WTC11 (cell line): ENCODE data around the gene LILRB3. TPM values are rescaled to one million over a fixed set of nuclear protein-coding genes. Genes with fewer than 3 reads are reported as not detected.

Experiments
- ATAC-seq: fragments of 200-7000 bp; cut with Tn5 transposase; 2 replicates; pipeline ENCODE4 v1.10.0; 2021; ENCODE audit warnings: mild to moderate bottlenecking, moderate library complexity
- CTCF ChIA-PET: fragments of 300-600 bp; sonication (Branson Sonifier 250); formaldehyde crosslinking; loops from one replicate; lab custom pipeline; 2021; ENCODE audit warnings: antibody characterized with exemption; lab: Charles Lee
- POLR2A ChIA-PET: fragments of 350-600 bp; sonication (Branson Sonifier 250); formaldehyde crosslinking; loops from one replicate; lab custom pipeline; 2021; ENCODE audit warnings: antibody characterized with exemption; lab: Charles Lee
- DNase-seq: peaks from one replicate; pipeline ENCODE4 v3.0.0; 2021; ENCODE audit warnings: low spot score
- H3K27ac Mint-ChIP-seq: 2 replicates; pipeline ENCODE4 v1.8.0; 2021; ENCODE audit warnings: mixed read lengths
- H3K27me3 Mint-ChIP-seq: 2 replicates; pipeline ENCODE4 v1.8.0; 2021; ENCODE audit warnings: low read depth, mild to moderate bottlenecking, moderate library complexity, mixed read lengths
- H3K36me3 Mint-ChIP-seq: 2 replicates; pipeline ENCODE4 v1.8.0; 2021; ENCODE audit warnings: mixed read lengths
- H3K4me1 Mint-ChIP-seq: 2 replicates; pipeline ENCODE4 v1.8.0; 2022; ENCODE audit warnings: mixed read lengths
- H3K4me3 Mint-ChIP-seq: 2 replicates; pipeline ENCODE4 v1.8.0; 2021; ENCODE audit warnings: mild to moderate bottlenecking, moderate library complexity, mixed read lengths
- H3K9me3 Mint-ChIP-seq: 2 replicates; pipeline ENCODE4 v1.8.0; 2021; ENCODE audit warnings: mixed read lengths
- CBFB ChIP-seq: sonication (generic); formaldehyde crosslinking; IDR thresholded peaks from 2 replicates; pipeline ENCODE4 v1.8.1; 2022; ENCODE audit warnings: mild to moderate bottlenecking, low read depth, missing genetic modification reagents
- FOXK1 ChIP-seq: sonication (generic); formaldehyde crosslinking; IDR thresholded peaks from 2 replicates; pipeline ENCODE4 v1.8.0; 2022; ENCODE audit warnings: mild to moderate bottlenecking, moderate library complexity, missing genetic modification reagents
- FOXP1 ChIP-seq: sonication (generic); formaldehyde crosslinking; IDR thresholded peaks from 2 replicates; pipeline ENCODE4 v1.8.0; 2022; ENCODE audit warnings: missing genetic modification reagents, mild to moderate bottlenecking, moderate library complexity, borderline replicate concordance
- GABPB1 ChIP-seq: sonication (generic); formaldehyde crosslinking; IDR thresholded peaks from 2 replicates; pipeline ENCODE4 v1.8.1; 2023; ENCODE audit warnings: mild to moderate bottlenecking, missing genetic modification reagents
- HMGA2 ChIP-seq: fragments of 250-450 bp; sonication (Bioruptor Pico); IDR thresholded peaks from 2 replicates; pipeline ENCODE4 v1.4.0; 2021; ENCODE audit warnings: mild to moderate bottlenecking, moderate library complexity
- IRF2 ChIP-seq: sonication (generic); formaldehyde crosslinking; IDR thresholded peaks from 2 replicates; pipeline ENCODE4 v1.8.0; 2022; ENCODE audit warnings: low read depth, missing genetic modification reagents, borderline replicate concordance
- KAT7 ChIP-seq: sonication (generic); formaldehyde crosslinking; IDR thresholded peaks from 2 replicates; pipeline ENCODE4 v1.8.1; 2023; ENCODE audit warnings: missing genetic modification reagents, mild to moderate bottlenecking, borderline replicate concordance
- NFYB ChIP-seq: sonication (generic); formaldehyde crosslinking; conservative IDR thresholded peaks from 2 replicates; pipeline ENCODE4 v1.8.0; 2022; ENCODE audit warnings: low read depth, missing genetic modification reagents
- PRRX2 ChIP-seq: fragments of 250-450 bp; sonication (Bioruptor Pico); IDR thresholded peaks from 2 replicates; pipeline ENCODE4 v1.8.0; 2021; ENCODE audit warnings: mild to moderate bottlenecking
- SMAD3 ChIP-seq: sonication (generic); formaldehyde crosslinking; IDR thresholded peaks from 2 replicates; pipeline ENCODE4 v1.8.0; 2022; ENCODE audit warnings: missing genetic modification reagents, mild to moderate bottlenecking, borderline replicate concordance
- SOX15 ChIP-seq: fragments of 250-450 bp; sonication (Bioruptor Pico); IDR thresholded peaks from 2 replicates; pipeline ENCODE4 v1.9.0; 2021; ENCODE audit warnings: mild to moderate bottlenecking
- SP1 ChIP-seq: sonication (generic); formaldehyde crosslinking; conservative IDR thresholded peaks from 2 replicates; pipeline ENCODE4 v1.8.1; 2022; ENCODE audit warnings: missing genetic modification reagents
- ZBTB21 ChIP-seq: sonication (generic); formaldehyde crosslinking; IDR thresholded peaks from 2 replicates; pipeline ENCODE4 v1.8.1; 2023; ENCODE audit warnings: mild to moderate bottlenecking, missing genetic modification reagents, borderline replicate concordance
- ZNF121 ChIP-seq: sonication (generic); formaldehyde crosslinking; IDR thresholded peaks from 2 replicates; pipeline ENCODE4 v1.8.0; 2023; ENCODE audit warnings: missing genetic modification reagents
- ZNF416 ChIP-seq: fragments of 250-450 bp; sonication (Bioruptor Pico); IDR thresholded peaks from 2 replicates; pipeline ENCODE4 v1.9.0; 2021; ENCODE audit warnings: mild to moderate bottlenecking, inconsistent platforms
- ZNF671 ChIP-seq: fragments of 250-450 bp; sonication (Bioruptor Pico); IDR thresholded peaks from 2 replicates; pipeline ENCODE4 v1.8.0; 2021; ENCODE audit warnings: mild to moderate bottlenecking
- total RNA-seq: library from RNA; stranded (reverse); gene quantifications from 3 replicates; pipeline ENCODE4 v1.2.3, GENCODE V29; 2021
- TF ChIP-seq, protein P1 (sequence below): sonication (generic); formaldehyde crosslinking; IDR thresholded peaks from 2 replicates; pipeline ENCODE4 v1.8.1; 2023; ENCODE audit warnings: mild to moderate bottlenecking, missing genetic modification reagents
- TF ChIP-seq, protein P2 (sequence below): sonication (generic); formaldehyde crosslinking; IDR thresholded peaks from 2 replicates; pipeline ENCODE4 v1.8.1; 2022; ENCODE audit warnings: low read depth, mild to moderate bottlenecking, moderate library complexity, missing genetic modification reagents, borderline replicate concordance
- TF ChIP-seq, protein P3 (sequence below): sonication (generic); formaldehyde crosslinking; IDR thresholded peaks from 2 replicates; pipeline ENCODE4 v1.8.0; 2022; ENCODE audit warnings: mild to moderate bottlenecking, missing genetic modification reagents
- TF ChIP-seq, protein P4 (sequence below): sonication (generic); formaldehyde crosslinking; IDR thresholded peaks from 2 replicates; pipeline ENCODE4 v1.8.0; 2022; ENCODE audit warnings: mild to moderate bottlenecking, missing genetic modification reagents
- TF ChIP-seq, protein P5 (sequence below): sonication (generic); formaldehyde crosslinking; IDR thresholded peaks from 2 replicates; pipeline ENCODE4 v1.8.0; 2023; ENCODE audit warnings: mild to moderate bottlenecking, missing genetic modification reagents

Gene LILRB3
- total RNA-seq, 1 experiment from 2014 or later = not detected

DNA sequence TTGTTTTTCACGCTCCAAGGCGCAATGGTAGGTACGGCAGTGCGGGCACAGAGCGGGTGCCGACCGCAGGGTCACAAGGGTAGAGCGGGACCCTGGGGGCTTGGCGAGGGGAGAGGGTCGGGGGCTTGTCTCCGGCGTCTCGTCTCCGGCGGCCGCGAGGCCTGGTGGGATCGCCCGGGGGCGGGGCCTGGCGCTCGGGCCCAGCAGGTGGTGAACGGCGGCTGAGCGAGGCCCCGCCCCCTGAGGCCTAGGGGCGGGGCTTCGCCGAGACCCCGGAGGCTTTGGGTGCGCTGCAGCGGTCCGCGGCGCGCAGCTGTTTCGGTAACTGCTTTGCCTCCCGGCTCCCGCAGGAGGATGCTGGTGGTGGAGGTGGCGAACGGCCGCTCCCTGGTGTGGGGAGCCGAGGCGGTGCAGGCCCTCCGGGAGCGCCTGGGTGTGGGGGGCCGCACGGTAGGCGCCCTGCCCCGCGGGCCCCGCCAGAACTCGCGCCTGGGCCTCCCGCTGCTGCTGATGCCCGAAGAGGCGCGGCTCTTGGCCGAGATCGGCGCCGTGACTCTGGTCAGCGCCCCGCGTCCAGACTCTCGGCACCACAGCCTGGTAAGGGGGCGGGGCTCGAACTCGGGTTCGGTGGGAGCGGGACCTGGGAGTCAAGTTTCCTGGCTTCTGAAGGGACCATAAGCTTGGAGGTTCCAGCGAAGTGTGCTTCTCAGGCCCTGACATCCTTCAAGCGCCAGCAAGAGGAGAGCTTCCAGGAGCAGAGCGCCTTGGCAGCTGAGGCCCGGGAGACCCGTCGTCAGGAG is 31.6 kb downstream of the LILRB3 start, which contains the start of gene TSEN34 (continued):
- 0 out of 2 replicates have a peak, but pooled peaks have one; percentile 16 for TF ChIP-seq IRF2 (CRISPR knock-in tag)
- no peak for TF ChIP-seq SOX15 (CRISPR knock-in tag)
- TF ChIP-seq, protein P1, sequence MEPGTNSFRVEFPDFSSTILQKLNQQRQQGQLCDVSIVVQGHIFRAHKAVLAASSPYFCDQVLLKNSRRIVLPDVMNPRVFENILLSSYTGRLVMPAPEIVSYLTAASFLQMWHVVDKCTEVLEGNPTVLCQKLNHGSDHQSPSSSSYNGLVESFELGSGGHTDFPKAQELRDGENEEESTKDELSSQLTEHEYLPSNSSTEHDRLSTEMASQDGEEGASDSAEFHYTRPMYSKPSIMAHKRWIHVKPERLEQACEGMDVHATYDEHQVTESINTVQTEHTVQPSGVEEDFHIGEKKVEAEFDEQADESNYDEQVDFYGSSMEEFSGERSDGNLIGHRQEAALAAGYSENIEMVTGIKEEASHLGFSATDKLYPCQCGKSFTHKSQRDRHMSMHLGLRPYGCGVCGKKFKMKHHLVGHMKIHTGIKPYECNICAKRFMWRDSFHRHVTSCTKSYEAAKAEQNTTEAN (CRISPR knock-in tag) = 0 out of 2 replicates have a peak, but pooled peaks have one; percentile 27
- no peak for TF ChIP-seq SMAD3 (CRISPR knock-in tag)
- TF ChIP-seq, protein P2, sequence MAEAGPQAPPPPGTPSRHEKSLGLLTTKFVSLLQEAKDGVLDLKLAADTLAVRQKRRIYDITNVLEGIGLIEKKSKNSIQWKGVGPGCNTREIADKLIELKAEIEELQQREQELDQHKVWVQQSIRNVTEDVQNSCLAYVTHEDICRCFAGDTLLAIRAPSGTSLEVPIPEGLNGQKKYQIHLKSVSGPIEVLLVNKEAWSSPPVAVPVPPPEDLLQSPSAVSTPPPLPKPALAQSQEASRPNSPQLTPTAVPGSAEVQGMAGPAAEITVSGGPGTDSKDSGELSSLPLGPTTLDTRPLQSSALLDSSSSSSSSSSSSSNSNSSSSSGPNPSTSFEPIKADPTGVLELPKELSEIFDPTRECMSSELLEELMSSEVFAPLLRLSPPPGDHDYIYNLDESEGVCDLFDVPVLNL (CRISPR knock-in tag) = 0 out of 2 replicates have a peak, but pooled peaks have one; percentile 22

DNA sequence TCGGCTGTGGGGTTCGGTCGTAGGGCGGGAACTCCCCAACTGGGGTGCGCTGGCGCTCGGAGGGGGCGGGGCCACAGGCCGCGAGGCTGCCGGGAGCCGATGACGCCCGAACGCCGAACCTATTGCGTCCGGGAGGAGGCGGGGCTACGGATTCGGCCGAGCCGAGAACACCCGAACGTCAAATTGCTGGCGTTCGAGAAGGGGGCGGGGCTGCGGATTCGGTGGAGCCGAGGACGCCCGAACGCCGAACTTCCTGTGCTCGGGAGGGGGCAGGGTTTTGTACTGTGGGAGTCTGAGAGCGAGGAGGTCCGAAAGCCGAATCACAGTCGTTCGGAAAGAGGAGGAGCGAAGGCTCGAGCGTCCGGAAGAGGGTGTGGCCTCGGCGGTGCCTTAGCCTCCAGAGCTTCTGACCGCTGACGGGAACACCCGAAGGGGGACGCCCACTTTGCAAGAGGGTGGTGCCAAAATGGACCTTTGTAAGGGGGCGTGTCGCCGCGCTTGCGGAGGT is 32.2 kb downstream of the LILRB3 start:
- DNase-seq (peak; percentile 99), ATAC-seq (peak; percentile 60)
- CTCF ChIA-PET = interaction anchor here (1.0 to 4.2 kb wide), 11 partner anchors 11 to 278 kb away, joined by 3 to 84 read pairs (median 6); partner anchors contain the start of genes LENG1 and TMC4
- H3K4me3 Mint-ChIP-seq = peak overlapping the region; percentile 85
- H3K36me3 Mint-ChIP-seq = peaks cover 44% of the 10 kb centered on the region
- peaks cover 32% of the 10 kb centered on the region for H3K4me1 Mint-ChIP-seq
- H3K27me3 Mint-ChIP-seq = peaks cover 3% of the 10 kb centered on the region; the same call in 1 of the 2 replicates
- TF ChIP-seq PRRX2 (CRISPR knock-in tag) (no peak), ZNF671 (CRISPR knock-in tag) (no peak), ZNF121 (CRISPR knock-in tag) (no peak), CBFB (CRISPR knock-in tag) (no peak), NFYB (peak; percentile 41; the same call in 1 of the 2 replicates), SP1 (CRISPR knock-in tag) (peak; percentile 59; the same call in 1 of the 2 replicates), GABPB1 (CRISPR knock-in tag) (no peak)
- TF ChIP-seq, protein P3, sequence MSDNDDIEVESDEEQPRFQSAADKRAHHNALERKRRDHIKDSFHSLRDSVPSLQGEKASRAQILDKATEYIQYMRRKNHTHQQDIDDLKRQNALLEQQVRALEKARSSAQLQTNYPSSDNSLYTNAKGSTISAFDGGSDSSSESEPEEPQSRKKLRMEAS (CRISPR knock-in tag) = peak; percentile 66
- TF ChIP-seq, protein P4, sequence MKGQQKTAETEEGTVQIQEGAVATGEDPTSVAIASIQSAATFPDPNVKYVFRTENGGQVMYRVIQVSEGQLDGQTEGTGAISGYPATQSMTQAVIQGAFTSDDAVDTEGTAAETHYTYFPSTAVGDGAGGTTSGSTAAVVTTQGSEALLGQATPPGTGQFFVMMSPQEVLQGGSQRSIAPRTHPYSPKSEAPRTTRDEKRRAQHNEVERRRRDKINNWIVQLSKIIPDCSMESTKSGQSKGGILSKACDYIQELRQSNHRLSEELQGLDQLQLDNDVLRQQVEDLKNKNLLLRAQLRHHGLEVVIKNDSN (CRISPR knock-in tag) = 0 out of 2 replicates have a peak, but pooled peaks have one; percentile 4
- no peaks in the 10 kb centered on the region for H3K9me3 Mint-ChIP-seq
- peak overlapping the region; percentile 100 for H3K27ac Mint-ChIP-seq
- POLR2A ChIA-PET = interaction anchor here (1.0 to 4.3 kb wide), 6 partner anchors 11 to 127 kb away, joined by 3 to 25 read pairs (median 6); partner anchors contain the start of genes LENG1 and RPS9

DNA sequence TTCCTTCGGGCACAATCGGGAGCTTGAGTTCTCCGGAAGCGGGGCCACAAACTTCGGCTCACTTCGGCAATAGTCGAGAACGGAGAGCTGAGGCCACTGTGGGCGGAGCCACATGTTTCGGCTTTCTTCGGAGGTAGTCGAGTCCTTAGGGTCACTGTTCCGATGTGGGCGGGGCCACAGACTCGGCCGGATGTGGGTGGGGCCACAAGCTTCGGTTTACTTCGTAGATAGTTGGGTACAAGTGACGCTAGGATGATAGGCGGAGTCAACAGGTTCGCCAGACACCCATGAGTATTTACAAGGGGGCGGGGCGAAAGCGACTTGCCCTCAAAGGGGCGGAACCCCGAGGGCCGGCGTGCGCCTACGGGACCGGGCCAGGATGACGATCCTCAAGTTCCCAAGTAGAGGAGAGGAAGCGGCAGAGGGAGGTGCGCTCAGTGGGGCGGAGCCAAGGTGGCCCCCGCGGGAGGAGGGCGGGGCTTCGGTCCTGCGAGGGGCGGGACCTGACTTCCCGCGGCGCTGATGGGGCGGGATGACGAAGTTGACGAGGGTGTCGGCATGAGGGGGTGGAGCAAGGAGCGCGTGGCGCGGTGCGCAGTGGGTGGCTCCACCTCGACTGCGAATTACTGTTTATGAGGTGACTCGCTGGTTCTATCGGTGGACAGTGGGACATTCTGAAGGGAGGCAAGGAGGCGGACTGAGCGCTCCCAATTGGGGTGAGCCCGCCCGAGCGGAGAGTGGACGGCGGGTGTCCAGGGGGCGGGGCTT is 32.9 kb downstream of the LILRB3 start:
- ChIA-PET POLR2A (interaction anchor here (0.5 to 4.3 kb wide), 17 partner anchors 10 to 127 kb away, joined by 3 to 25 read pairs (median 5); partner anchors contain the start of genes RPS9 and TMC4), CTCF (interaction anchor here (0.6 to 4.2 kb wide), 28 partner anchors 9 to 397 kb away, joined by 3 to 84 read pairs (median 4); partner anchors contain the start of genes CNOT3, LENG1, TMC4 and TTYH1)
- ATAC-seq (peak; percentile 71), DNase-seq (peak; percentile 100)
- H3K27ac Mint-ChIP-seq = peak overlapping the region; percentile 100
- H3K4me1 Mint-ChIP-seq = peaks cover 35% of the 10 kb centered on the region
- peaks cover 3% of the 10 kb centered on the region; the same call in 1 of the 2 replicates for H3K27me3 Mint-ChIP-seq
- peaks cover 43% of the 10 kb centered on the region for H3K36me3 Mint-ChIP-seq
- no peaks in the 10 kb centered on the region for H3K9me3 Mint-ChIP-seq
- peak overlapping the region; percentile 85 for H3K4me3 Mint-ChIP-seq
- TF ChIP-seq, protein P4 (CRISPR knock-in tag) = 0 out of 2 replicates have a peak, but pooled peaks have one; percentile 41
- TF ChIP-seq ZBTB21 (peak; percentile 71; the same call in 1 of the 2 replicates), HMGA2 (CRISPR knock-in tag) (0 out of 2 replicates have a peak, but pooled peaks have one; percentile 12), PRRX2 (CRISPR knock-in tag) (no peak), FOXP1 (CRISPR knock-in tag) (peak; percentile 29; the same call in 1 of the 2 replicates), KAT7 (CRISPR knock-in tag) (no peak), ZNF416 (CRISPR knock-in tag) (0 out of 2 replicates have a peak, but pooled peaks have one; percentile 52), FOXK1 (CRISPR knock-in tag) (peak; percentile 24; the same call in 1 of the 2 replicates), SP1 (CRISPR knock-in tag) (peak; percentile 86)
- TF ChIP-seq, protein P5, sequence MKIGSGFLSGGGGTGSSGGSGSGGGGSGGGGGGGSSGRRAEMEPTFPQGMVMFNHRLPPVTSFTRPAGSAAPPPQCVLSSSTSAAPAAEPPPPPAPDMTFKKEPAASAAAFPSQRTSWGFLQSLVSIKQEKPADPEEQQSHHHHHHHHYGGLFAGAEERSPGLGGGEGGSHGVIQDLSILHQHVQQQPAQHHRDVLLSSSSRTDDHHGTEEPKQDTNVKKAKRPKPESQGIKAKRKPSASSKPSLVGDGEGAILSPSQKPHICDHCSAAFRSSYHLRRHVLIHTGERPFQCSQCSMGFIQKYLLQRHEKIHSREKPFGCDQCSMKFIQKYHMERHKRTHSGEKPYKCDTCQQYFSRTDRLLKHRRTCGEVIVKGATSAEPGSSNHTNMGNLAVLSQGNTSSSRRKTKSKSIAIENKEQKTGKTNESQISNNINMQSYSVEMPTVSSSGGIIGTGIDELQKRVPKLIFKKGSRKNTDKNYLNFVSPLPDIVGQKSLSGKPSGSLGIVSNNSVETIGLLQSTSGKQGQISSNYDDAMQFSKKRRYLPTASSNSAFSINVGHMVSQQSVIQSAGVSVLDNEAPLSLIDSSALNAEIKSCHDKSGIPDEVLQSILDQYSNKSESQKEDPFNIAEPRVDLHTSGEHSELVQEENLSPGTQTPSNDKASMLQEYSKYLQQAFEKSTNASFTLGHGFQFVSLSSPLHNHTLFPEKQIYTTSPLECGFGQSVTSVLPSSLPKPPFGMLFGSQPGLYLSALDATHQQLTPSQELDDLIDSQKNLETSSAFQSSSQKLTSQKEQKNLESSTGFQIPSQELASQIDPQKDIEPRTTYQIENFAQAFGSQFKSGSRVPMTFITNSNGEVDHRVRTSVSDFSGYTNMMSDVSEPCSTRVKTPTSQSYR = 0 out of 2 replicates have a peak, but pooled peaks have one; percentile 27
- TF ChIP-seq, protein P3 (CRISPR knock-in tag) = peak; percentile 92
